Measurements from ENCODE around the gene ABCD2.

Gene ABCD2

GRCh38 chr12:39574378-39574777 lies 45.2 kb downstream of the ABCD2 start:
- Histone ChIP-seq H3K4me2 (ENCODE audit: low read length) (no peak overlapping the region), H3K27me3 (ENCODE audit: insufficient read depth, low read length) (no peaks in the 10 kb centered on the region), H2AFZ (ENCODE audit: low read length) (no peak overlapping the region), H3K79me2 (ENCODE audit: insufficient read depth, low read length) (no peaks in the 10 kb centered on the region), H3K36me3 (ENCODE audit: insufficient read depth, low read length) (no peaks in the 10 kb centered on the region), H3K9ac (ENCODE audit: low read length) (no peak overlapping the region), H3K9me2 (ENCODE audit: low read depth, low read length) (no peaks in the 10 kb centered on the region), H3K9me3 (ENCODE audit: low read length) (no peaks in the 10 kb centered on the region), H3K4me1 (ENCODE audit: insufficient read depth, low read length, severe bottlenecking) (no peaks in the 10 kb centered on the region), H3F3A (ENCODE audit: insufficient read depth, low read length) (no peaks in the 10 kb centered on the region), H3K4me3 (ENCODE audit: low read depth, low read length, poor library complexity, severe bottlenecking) (no peak overlapping the region), H3K27ac (ENCODE audit: low read depth, low read length, poor library complexity, severe bottlenecking) (no peak overlapping the region), H4K20me1 (ENCODE audit: insufficient read depth, low read length) (no peaks in the 10 kb centered on the region)
- no peak for TF ChIP-seq EZH2 (IDR thresholded peaks at IDR 0.05; ENCODE audit: borderline replicate concordance, low read length)

DNA sequence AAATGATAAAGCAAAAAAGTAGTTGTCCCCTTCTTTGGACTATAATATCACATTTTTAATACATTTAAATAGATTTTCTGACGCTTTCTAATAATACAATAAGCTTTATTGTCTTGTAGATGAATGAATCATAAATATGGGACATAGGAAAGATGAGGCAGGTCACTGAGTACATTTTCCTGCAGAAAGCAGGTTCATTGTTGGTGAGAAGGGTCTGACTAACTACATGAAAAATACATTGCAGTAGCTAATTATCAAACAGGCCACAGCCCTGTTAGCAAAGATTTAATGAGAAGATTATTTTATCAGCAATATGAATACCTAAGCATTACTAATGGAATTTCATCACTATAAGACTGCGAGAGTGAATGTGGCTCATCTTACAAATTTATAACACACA lies 45.6 kb downstream of the ABCD2 start:
- no peaks in the 10 kb centered on the region for H3K79me2 ChIP-seq (ENCODE audit: insufficient read depth, low read length)
- no peak overlapping the region for H3K4me2 ChIP-seq (ENCODE audit: low read length)
- no peaks in the 10 kb centered on the region for H3F3A ChIP-seq (ENCODE audit: insufficient read depth, low read length)

GRCh38 chr12:39572551-39572950 lies 47.1 kb downstream of the ABCD2 start:
- Histone ChIP-seq H3K9me3 (ENCODE audit: low read length) (no peaks in the 10 kb centered on the region), H3K4me3 (ENCODE audit: low read depth, low read length, poor library complexity, severe bottlenecking) (no peak overlapping the region), H3K27me3 (ENCODE audit: insufficient read depth, low read length) (no peaks in the 10 kb centered on the region), H3K4me2 (ENCODE audit: low read length) (no peak overlapping the region), H4K20me1 (ENCODE audit: insufficient read depth, low read length) (no peaks in the 10 kb centered on the region), H3K27ac (ENCODE audit: low read depth, low read length, poor library complexity, severe bottlenecking) (no peak overlapping the region), H3K4me1 (ENCODE audit: insufficient read depth, low read length, severe bottlenecking) (no peaks in the 10 kb centered on the region), H3K36me3 (ENCODE audit: insufficient read depth, low read length) (no peaks in the 10 kb centered on the region), H2AFZ (ENCODE audit: low read length) (no peak overlapping the region), H3K9ac (ENCODE audit: low read length) (no peak overlapping the region), H3F3A (ENCODE audit: insufficient read depth, low read length) (no peaks in the 10 kb centered on the region), H3K79me2 (ENCODE audit: insufficient read depth, low read length) (no peaks in the 10 kb centered on the region), H3K9me2 (ENCODE audit: low read depth, low read length) (no peaks in the 10 kb centered on the region)
- no peak for TF ChIP-seq EZH2 (IDR thresholded peaks at IDR 0.05; ENCODE audit: borderline replicate concordance, low read length)
- TF ChIP-seq, protein P1, sequence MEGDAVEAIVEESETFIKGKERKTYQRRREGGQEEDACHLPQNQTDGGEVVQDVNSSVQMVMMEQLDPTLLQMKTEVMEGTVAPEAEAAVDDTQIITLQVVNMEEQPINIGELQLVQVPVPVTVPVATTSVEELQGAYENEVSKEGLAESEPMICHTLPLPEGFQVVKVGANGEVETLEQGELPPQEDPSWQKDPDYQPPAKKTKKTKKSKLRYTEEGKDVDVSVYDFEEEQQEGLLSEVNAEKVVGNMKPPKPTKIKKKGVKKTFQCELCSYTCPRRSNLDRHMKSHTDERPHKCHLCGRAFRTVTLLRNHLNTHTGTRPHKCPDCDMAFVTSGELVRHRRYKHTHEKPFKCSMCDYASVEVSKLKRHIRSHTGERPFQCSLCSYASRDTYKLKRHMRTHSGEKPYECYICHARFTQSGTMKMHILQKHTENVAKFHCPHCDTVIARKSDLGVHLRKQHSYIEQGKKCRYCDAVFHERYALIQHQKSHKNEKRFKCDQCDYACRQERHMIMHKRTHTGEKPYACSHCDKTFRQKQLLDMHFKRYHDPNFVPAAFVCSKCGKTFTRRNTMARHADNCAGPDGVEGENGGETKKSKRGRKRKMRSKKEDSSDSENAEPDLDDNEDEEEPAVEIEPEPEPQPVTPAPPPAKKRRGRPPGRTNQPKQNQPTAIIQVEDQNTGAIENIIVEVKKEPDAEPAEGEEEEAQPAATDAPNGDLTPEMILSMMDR (IDR thresholded peaks at IDR 0.05; ENCODE audit: low read length) = no peak

More for the DNA sequence above, 45.6 kb downstream of the ABCD2 start:
- Histone ChIP-seq H3K4me3 (ENCODE audit: low read depth, low read length, poor library complexity, severe bottlenecking) (no peak overlapping the region), H3K36me3 (ENCODE audit: insufficient read depth, low read length) (no peaks in the 10 kb centered on the region), H3K27me3 (ENCODE audit: insufficient read depth, low read length) (no peaks in the 10 kb centered on the region), H3K9me2 (ENCODE audit: low read depth, low read length) (no peaks in the 10 kb centered on the region), H3K9ac (ENCODE audit: low read length) (no peak overlapping the region), H3K4me1 (ENCODE audit: insufficient read depth, low read length, severe bottlenecking) (no peaks in the 10 kb centered on the region), H3K9me3 (ENCODE audit: low read length) (no peaks in the 10 kb centered on the region), H3K27ac (ENCODE audit: low read depth, low read length, poor library complexity, severe bottlenecking) (no peak overlapping the region), H4K20me1 (ENCODE audit: insufficient read depth, low read length) (no peaks in the 10 kb centered on the region), H2AFZ (ENCODE audit: low read length) (no peak overlapping the region)
- TF ChIP-seq, protein P1 (IDR thresholded peaks at IDR 0.05; ENCODE audit: low read length) = no peak
- TF ChIP-seq EZH2 (IDR thresholded peaks at IDR 0.05; ENCODE audit: borderline replicate concordance, low read length) = no peak

- Histone ChIP-seq H3F3A (ENCODE audit: insufficient read depth, low read length) (no peaks in the 10 kb centered on the region), H3K79me2 (ENCODE audit: insufficient read depth, low read length) (no peaks in the 10 kb centered on the region), H3K27ac (ENCODE audit: low read depth, low read length, poor library complexity, severe bottlenecking) (no peak overlapping the region), H3K27me3 (ENCODE audit: insufficient read depth, low read length) (no peaks in the 10 kb centered on the region), H3K4me2 (ENCODE audit: low read length) (no peak overlapping the region), H3K9ac (ENCODE audit: low read length) (no peak overlapping the region), H3K36me3 (ENCODE audit: insufficient read depth, low read length) (no peaks in the 10 kb centered on the region), H4K20me1 (ENCODE audit: insufficient read depth, low read length) (no peaks in the 10 kb centered on the region), H2AFZ (ENCODE audit: low read length) (no peak overlapping the region), H3K9me3 (ENCODE audit: low read length) (no peaks in the 10 kb centered on the region), H3K4me3 (ENCODE audit: low read depth, low read length, poor library complexity, severe bottlenecking) (no peak overlapping the region), H3K9me2 (ENCODE audit: low read depth, low read length) (no peaks in the 10 kb centered on the region), H3K4me1 (ENCODE audit: insufficient read depth, low read length, severe bottlenecking) (no peaks in the 10 kb centered on the region)
- no peak for TF ChIP-seq EZH2 (IDR thresholded peaks at IDR 0.05; ENCODE audit: borderline replicate concordance, low read length)
- TF ChIP-seq, protein P1 (IDR thresholded peaks at IDR 0.05; ENCODE audit: low read length) = no peak
These were observed 48.3 kb downstream of the ABCD2 start for GRCh38 chr12:39571351-39571750.

Data from OCI-LY1 (cell line).